HG02642 (cell line): Measurements from ENCODE around the gene MCRIP2.
"Not testable (repeated sequence)": the region's sequence is repeated elsewhere in the genome, so short reads cannot be mapped to it uniquely, and the experiment has no call there.

Experiments
- ATAC-seq: cut with Tn5 transposase; IDR thresholded peaks from one replicate; pipeline ENCODE4 v1.9.1; 2021; ENCODE audit warnings: mild to moderate bottlenecking; ENCODE audit not compliant: unreplicated experiment, poor library complexity

Gene MCRIP2

GRCh38 chr16:641326-642188 lies at the start of gene MCRIP2:
Gene MCRIP2, plus strand, starts transcription at chr16:641828. Its CDS starts 164 bp downstream, at chr16:641992.
- ATAC-seq, result peak; percentile 50

GRCh38 chr16:591892-592517 lies 49.6 kb upstream of the MCRIP2 start:
- ATAC-seq, result no peak

- ATAC-seq, result no peak
Observed at GRCh38 chr16:592518-593306, 48.9 kb upstream of the MCRIP2 start.

GRCh38 chr16:593406-593805 lies 48.2 kb upstream of the MCRIP2 start:
- ATAC-seq, result no peak

GRCh38 chr16:593807-594206 lies 47.8 kb upstream of the MCRIP2 start:
- no peak for ATAC-seq

- no peak for ATAC-seq
Observed at GRCh38 chr16:595094-595528, 46.5 kb upstream of the MCRIP2 start.

- ATAC-seq, result no peak
Observed at GRCh38 chr16:595942-596735, 45.5 kb upstream of the MCRIP2 start.

- no peak for ATAC-seq
Observed at GRCh38 chr16:596736-597060, 44.9 kb upstream of the MCRIP2 start.

- not testable (repeated sequence) for ATAC-seq
Observed at GRCh38 chr16:597655-598054, 44.0 kb upstream of the MCRIP2 start.

- no peak for ATAC-seq
Observed at GRCh38 chr16:598823-599739, 42.5 kb upstream of the MCRIP2 start.

- no peak for ATAC-seq
Observed at GRCh38 chr16:600781-601180, 40.8 kb upstream of the MCRIP2 start.

- no peak for ATAC-seq
Observed at GRCh38 chr16:603933-604332, 37.7 kb upstream of the MCRIP2 start.

- ATAC-seq, result no peak
Observed at GRCh38 chr16:606656-607307, 34.8 kb upstream of the MCRIP2 start.

- ATAC-seq, result no peak
Observed at GRCh38 chr16:608019-608418, 33.6 kb upstream of the MCRIP2 start.

GRCh38 chr16:609316-609715 lies 32.3 kb upstream of the MCRIP2 start:
- ATAC-seq, result no peak

- no peak for ATAC-seq
Observed at GRCh38 chr16:609984-610383, 31.6 kb upstream of the MCRIP2 start.

GRCh38 chr16:610513-611381 lies 30.9 kb upstream of the MCRIP2 start:
- no peak for ATAC-seq

GRCh38 chr16:615122-615521 lies 26.5 kb upstream of the MCRIP2 start:
- ATAC-seq, result no peak
